Ramos (cell line): Measurements from ENCODE around the gene CHMP1B.
"Not testable (repeated sequence)": the region's sequence is repeated elsewhere in the genome, so short reads cannot be mapped to it uniquely, and the experiment has no call there.

Source experiments
- in situ Hi-C: fragments of 300-500 bp; cut with MboI; formaldehyde crosslinking; loops from one replicate; pipeline ENCODE4 v1.14.3; 2022; ENCODE audit warnings: low sequenced_read_pairs; ENCODE audit not compliant: unreplicated experiment

CHMP1B gene

GRCh38 chr18:11834772-11835171, 16.4 kb upstream of the CHMP1B start:
- in situ Hi-C loops: no loop called here

- in situ Hi-C loops: no loop called here
Measured at GRCh38 chr18:11839556-11839955, 11.7 kb upstream of the CHMP1B start.

GRCh38 chr18:11840493-11840892, 10.7 kb upstream of the CHMP1B start:
- in situ Hi-C loops: loop anchor here (10.0 kb wide), 1 partner anchor 64 kb away; the partner anchor contains the start of gene MPPE1

- in situ Hi-C loops: loop anchor here (10.0 kb wide), 1 partner anchor 62 kb away; the partner anchor contains the start of gene MPPE1
Measured at GRCh38 chr18:11842562-11842961, 8.7 kb upstream of the CHMP1B start.

GRCh38 chr18:11844436-11844835, 6.8 kb upstream of the CHMP1B start:
- in situ Hi-C loops: loop anchor here (10.0 kb wide), 1 partner anchor 60 kb away; the partner anchor contains the start of gene MPPE1

DNA sequence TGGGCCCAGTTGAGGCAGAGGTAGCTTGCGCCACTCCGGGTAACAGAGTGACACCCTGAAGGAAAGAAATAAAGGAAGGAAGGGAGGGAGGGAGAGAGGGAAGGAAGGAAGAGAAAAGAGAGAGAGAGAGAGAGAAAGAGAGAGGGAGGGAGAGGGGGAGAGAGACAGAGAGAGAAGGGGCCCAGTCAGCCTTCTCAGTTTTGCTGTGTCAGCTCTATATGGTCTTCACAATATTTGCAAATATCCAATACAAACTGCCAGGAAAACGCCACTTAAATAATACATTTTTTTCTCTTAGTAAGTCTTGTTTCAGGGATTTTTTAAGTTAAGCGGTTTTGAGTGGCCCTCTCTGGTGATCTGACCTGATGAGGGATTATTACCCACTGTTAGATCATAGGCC, 5.6 kb upstream of the CHMP1B start:
- in situ Hi-C loops: loop anchor here (10.0 kb wide), 1 partner anchor 59 kb away; the partner anchor contains the start of gene MPPE1

DNA sequence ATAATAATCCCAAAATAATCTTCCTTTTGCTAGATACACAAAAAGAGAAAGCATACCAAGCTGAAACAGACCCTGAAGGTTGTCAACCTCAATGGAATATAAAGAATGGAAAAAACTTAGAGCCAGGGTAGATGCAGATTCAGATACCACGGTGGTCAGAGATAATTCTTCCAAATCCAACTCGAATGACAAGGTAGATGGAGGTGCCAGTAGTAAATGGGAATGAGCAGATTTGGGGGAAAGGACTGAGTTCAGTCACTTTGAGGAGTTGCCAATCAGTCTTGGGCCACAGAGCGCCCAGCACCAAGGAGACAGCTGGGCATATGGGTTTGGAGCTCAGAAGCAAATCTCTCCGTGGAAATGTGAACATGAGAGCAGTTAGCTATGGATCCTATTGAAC, 3.4 kb upstream of the CHMP1B start:
- in situ Hi-C loops: loop anchor here (10.0 kb wide), 1 partner anchor 57 kb away; the partner anchor contains the start of gene MPPE1

DNA sequence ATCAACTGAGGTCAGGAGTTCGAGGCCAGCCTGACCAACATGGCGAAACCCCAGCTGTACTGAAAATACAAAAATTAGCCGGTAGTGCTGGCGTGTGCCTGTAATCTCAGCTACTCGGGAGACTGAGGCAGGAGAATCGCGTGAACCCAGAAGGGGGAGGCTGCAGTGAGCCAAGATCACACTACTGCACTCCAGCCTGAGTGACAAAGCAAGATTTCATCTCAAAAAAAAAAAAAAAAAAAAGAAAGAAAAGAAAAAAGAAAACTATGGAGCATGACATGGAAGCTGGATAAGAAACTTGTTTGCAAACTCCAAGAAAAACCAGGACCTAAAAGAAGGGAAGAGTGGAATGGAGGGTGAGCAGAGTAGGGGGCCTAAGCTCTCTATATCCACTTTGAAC, 1.9 kb upstream of the CHMP1B start:
- in situ Hi-C loops: loop anchor here (10.0 kb wide), 1 partner anchor 56 kb away; the partner anchor contains the start of gene MPPE1

DNA sequence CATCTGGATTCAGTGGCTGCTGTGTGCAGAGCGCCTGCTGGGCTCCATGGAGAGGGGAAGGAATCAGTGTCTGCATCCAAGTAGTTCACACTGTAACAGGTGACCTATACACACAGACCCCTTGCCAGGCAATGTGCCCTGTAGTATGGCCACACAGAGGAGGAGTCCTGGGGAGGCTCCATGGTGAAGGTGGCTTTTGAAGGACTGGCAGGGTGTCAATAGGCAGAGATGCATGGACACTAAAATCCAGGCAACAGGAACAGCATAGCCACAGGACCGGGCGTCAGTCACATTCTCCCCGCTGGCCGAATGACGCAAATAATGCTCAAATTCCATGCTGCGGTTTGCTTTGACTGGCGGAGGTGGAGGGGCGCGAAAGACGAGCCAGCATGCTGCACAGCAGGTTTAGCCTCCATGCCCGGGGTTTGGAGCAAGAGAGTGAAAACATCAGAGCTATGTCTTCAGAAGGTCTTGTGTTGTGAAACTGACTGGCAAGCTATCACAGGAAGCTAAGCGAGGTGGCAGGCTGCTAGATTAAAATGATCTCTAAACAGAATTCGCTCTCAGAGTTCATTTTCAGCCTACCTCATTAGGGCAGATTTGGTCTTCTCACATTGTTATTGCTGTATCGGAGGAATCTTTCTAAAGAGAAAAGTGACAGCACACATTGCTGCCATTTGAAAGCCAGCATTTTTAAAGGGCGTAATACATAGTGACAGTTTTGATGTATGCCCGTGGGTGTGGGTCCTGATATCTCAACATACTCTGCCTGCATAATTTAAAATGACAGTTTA, 1.2 kb upstream of the CHMP1B start:
- in situ Hi-C loops: loop anchor here (10.0 kb wide), 1 partner anchor 55 kb away; the partner anchor contains the start of gene MPPE1

DNA sequence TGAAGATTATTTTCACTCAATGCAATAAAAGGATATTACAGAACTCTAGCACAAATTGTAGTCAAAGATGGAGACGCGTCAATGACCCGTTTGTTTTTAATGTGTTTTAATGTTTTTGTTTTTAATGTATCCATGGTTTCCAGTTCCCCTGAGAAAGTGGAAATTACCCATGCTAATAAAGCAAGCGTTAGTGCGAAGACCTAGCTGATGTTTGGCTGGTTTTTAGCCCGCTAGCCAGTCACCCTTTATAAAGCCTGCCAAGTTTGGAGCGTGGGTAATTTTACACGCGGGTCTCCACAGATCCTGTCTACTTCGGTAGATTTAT, 430 bp upstream of the CHMP1B start:
- in situ Hi-C loops: no loop called here

DNA sequence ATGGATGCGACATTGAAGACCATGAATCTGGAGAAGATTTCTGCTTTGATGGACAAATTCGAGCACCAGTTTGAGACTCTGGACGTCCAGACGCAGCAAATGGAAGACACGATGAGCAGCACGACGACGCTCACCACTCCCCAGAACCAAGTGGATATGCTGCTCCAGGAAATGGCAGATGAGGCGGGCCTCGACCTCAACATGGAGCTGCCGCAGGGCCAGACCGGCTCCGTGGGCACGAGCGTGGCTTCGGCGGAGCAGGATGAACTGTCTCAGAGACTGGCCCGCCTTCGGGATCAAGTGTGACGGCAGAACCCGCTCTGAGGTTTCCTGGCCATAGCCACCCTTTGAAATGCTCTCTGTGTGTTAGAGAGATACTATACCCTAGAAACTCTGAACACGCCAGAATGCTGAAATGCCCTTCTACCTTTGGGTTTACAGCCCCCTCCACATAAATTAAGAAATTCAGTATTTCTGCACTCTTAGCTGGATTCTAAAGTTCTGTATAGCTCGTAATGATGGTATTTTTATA, 659 bp downstream of the CHMP1B start:
- in situ Hi-C loops: no loop called here

DNA sequence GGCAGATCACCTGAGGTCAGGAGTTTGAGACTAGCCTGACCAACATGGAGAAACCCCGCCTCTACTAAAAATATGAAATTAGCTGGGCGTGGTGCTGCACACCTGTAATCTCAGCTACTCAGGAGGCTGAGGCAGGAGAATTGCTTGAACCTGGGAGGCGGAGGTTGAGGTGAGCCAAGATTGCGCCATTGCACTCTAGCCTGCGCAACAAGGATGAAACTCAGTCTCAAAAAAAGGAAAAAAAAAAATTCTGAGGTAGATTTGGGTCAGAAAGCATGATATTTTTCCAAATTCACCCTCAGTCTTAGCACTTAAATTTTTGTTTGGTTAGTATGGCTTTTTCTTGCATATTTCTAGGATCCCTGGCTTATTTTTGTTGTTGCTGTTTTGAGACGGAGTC, 3.3 kb downstream of the CHMP1B start:
- in situ Hi-C loops: not testable (repeated sequence)

GRCh38 chr18:11857177-11857887, 6.1 kb downstream of the CHMP1B start:
- in situ Hi-C loops: no loop called here

DNA sequence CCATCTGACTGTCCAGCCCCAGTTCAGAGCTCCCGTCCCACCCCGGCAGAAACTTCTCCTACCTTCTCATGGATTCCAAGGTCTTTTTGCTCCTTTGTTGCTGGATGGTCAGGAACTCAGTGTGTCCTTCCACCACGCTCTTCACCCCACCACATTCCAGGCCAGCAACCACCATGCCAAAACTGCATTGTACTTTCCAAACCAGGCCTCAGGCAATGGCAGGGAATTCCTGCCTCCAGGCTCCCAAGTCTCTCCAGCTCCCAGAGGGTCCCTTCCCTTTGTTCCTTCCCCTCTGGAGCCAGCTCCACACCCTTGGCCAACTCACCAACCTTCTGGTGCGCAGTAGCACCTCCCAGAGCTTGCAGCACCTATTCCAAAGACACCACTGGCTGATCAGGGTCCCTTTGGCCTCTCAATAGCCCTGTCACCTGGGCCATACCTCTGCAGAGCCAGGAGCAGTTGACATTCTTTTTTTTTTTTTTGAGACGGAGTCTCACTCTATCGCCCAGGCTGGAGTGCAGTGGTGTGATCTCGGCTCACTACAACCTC, 8.1 kb downstream of the CHMP1B start:
- in situ Hi-C loops: no loop called here

GRCh38 chr18:11859903-11860407, 8.7 kb downstream of the CHMP1B start:
- in situ Hi-C loops: no loop called here

DNA sequence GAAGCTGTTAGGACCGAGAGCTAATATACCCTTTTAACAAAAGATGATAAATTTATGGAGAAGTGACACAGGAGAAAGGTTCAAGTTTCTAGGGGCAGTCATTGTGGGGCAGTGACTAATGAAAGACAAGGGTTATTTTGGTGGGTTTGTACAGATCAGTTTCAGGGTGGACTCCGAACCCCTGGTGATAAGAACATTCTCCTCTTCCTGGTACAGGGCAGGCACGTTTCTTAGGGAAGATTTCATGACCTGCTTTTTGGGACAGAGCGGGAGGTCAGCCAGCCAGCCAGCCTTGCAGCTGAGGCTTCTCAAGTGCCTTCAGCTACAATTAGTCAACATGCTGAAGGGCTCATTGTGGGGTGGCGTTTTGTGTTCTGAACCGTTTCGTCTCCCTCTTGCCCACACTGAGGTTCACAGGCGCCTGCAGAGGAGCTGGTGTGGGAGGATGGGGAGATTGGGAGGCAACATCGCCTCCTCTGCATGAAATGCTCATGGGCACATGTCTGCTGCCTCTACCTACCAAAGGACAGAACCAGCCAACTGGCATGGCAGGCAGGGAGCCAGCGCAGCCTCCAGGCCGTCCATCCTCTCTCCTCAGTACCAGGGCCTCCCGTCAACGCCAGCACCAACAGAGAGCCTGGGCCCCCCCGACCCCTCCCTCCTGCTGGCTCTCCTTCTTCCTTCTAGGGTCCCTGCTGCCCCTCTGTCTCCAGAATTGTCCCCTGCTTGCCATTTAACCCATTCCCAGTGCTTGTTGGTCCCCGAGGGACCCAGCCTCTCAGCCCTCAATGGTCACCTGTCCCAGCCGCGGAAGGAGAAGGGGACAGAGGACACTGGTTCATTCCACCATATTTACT, 9.6 kb downstream of the CHMP1B start:
- in situ Hi-C loops: no loop called here

DNA sequence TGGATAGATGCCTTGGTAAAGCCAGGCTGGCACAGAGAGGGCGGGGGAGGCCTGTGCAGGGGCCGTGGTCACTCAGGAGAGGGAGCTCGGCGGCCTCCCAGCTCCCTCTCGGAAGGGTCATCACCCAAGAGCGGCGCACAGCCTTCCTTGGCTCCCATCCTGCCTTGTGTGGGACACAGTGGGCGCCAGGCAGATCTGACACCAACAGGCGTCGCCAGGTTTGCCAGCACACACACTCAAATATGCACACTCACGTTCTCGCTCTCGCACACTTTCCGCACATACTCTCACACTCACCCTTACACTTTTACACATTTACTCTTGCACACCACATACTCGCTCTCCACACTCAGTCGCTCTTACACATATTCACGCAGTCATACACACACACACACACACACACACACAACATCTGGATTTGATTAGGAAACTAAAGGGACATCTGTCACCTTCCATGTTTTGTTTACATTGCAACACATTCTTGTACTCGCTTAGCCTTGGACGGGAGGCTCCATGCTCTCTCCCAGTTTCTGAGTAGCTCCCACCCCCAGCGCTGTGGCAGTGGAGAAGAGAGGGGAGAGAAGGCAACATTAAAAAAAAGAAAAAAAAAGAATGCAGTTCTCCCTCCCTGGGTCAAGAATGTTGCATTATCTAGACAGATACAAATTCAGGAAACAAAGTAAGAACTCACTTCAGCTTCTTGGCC, 10.5 kb downstream of the CHMP1B start:
- in situ Hi-C loops: no loop called here

GRCh38 chr18:11862468-11863137, 11.4 kb downstream of the CHMP1B start:
- in situ Hi-C loops: no loop called here

GRCh38 chr18:11864471-11864870, 13.3 kb downstream of the CHMP1B start:
- in situ Hi-C loops: no loop called here
